HCEC 1CT (cell line): ENCODE measurements around the gene TRPM2.

Experiments
- DNase-seq: peaks from one replicate; pipeline ENCODE4 v3.0.0-alpha.2; 2017

The TRPM2 gene

DNA sequence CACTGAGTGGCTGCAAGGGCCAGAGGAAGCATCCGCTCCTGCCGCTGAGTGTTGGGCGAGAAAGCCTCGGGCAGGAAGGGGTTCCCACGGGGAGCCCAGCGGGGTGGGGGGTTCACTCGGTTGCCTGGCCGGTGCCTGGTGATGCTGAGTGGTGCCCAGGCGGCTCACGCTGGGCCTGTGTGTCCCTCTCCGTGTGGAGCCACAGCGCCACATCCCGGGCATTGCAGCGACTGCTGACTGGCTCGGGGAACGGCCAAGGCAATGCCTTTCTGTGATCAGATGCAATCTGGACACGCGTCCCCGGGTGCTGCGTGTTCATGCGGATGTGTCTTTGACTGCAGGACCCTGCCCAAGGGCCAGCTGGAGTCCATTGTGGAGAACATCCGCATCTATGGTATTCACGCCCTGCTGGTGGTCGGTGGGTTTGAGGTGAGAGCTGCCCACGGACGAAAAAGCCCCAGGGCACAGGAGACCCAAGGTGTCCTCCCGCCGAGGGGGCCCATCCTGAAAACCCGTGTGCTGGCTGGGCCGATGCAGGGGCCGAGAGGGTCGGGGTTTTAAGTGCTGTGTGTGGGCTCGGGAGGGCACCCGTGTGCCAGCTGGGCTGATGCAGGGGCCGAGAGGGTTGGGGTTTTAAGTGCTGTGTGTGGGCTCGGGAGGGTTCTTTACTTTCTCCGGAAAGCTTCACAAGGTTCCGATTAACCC lies 30.6 kb upstream of the TRPM2 start:
- no peak for DNase-seq

GRCh38 chr21:44323591-44323990 lies 29.8 kb upstream of the TRPM2 start:
- DNase-seq, result no peak

- DNase-seq, result no peak
Observed at GRCh38 chr21:44324106-44324853, 29.1 kb upstream of the TRPM2 start.

- DNase-seq, result no peak
Observed at GRCh38 chr21:44324854-44325107, 28.6 kb upstream of the TRPM2 start.

DNA sequence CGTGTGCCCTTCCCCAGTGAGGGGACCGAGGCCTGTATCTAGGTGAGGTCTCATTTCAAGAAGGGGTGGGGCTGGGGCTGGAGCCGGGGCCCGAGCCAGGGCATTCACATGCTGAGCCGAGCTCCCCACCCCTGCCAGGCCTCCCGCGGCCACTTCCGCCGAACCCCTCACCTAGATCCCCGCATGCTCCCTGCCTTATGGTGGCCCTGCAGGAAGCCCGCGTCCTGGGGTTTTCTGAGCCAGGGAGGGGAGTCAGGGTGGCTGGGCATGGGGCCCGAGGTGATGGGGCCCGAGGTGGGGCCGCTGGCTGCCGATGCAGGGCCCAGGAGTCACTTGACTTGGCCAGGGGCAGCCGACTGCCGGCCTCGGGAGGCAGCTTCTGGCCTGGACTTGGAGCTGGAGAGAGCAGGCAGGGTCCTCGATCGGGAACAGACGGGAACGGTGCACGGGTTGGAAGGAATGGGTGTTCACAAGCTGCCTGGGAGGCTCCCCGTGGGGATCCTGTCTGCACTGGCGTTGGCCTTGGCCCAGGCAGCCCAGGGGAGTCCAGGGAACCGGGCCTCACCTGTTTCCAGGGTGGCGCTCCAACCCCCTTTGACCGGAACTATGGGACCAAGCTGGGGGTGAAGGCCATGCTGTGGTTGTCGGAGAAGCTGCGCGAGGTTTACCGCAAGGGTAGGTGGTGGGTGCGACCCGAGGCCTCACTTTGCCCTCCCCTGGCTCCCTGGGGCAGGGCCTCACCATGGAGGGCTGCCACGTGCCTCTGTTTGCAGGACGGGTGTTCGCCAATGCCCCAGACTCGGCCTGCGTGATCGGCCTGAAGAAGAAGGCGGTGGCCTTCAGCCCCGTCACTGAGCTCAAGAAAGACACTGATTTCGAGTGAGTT lies 27.8 kb upstream of the TRPM2 start:
- DNase-seq, result no peak

DNA sequence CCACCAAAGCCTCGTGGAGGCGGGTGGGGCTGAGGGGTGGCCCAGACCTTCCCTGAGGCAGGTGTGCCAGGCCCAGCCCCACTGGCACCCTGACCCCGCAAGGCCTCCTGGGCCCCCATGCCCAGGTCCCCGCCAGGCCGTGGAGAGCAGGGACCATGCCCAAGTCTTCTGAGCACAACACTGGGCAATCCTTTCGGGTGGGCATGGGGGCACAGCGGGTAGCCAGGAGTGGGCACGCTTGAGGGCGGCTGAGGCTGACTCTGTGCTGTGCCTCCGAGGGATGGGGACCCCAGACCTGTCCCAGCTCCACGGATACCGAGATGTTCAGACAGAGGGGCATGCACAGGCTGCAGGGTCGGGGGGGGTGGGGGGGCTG lies 27.2 kb upstream of the TRPM2 start:
- no peak for DNase-seq

- DNase-seq, result no peak
Observed at GRCh38 chr21:44326716-44327602, 26.5 kb upstream of the TRPM2 start.

- DNase-seq, result no peak
Observed at GRCh38 chr21:44327603-44327974, 25.8 kb upstream of the TRPM2 start.

DNA sequence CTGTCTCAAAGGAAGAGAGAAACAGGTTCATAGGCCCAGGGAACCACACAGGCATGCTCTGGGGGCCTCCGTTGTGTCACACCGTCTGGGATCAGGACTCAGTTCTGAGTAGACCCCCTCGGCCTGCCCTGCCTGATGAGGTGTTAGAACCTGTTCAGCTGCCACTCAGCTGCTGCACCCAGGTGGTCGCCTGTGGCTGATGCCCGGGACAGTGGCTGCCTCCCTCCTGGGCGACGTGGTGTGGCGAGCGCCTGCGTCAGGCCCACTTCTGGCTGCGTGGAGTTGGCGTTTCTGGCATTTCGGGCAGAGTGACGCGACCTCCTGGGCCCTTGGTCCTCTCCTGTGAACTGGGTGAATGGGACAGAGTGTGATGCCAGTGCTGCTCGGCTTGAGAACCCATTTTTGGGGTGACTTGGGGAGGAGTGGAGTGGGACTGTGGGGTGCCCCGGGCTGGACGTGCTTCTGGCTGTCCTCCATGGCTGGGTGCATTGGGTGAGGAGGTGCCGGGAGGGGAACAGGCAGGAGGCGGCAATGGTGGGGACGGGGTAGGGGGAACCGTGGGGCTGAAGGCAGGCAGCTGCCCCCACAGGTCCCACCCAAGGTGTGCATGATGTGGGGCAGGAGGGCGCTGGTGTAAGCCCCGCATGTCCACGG lies 25.1 kb upstream of the TRPM2 start:
- no peak for DNase-seq

GRCh38 chr21:44329086-44329889 lies 24.1 kb upstream of the TRPM2 start:
- no peak for DNase-seq

DNA sequence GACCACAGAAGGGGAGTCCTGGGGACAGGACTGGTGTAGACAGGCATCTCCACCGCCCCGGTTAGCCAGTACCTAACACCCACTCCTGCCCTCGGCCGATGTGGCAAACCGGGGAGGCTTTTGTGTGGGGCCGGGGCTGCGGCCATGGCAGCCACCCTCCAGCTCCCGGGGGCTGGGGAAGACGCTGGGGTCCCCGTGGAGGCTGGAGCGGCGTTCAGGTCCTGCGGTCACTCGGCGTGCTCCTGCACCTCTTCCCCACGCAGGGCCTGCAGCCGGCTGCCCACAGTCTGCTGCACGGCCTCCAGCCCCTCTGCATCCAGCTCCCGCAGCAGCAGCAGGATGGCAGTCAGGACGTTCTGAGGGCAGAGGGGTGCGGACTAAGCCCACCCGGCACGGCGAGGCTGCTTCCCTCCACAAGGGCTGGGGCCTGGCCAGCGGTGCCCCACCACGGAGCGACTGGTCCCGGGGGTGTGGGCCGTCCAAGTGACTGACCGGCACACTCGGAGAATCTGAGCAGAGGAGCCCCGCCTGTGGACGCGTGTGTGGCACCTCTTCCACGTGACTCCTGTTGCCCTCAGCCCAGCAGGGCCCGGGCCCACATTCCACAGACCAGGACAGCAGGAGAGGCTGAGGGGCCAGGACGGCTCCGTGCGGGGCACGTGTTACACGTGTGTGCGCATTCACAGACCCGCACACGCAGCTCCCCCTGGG lies 23.3 kb upstream of the TRPM2 start:
- DNase-seq, result no peak

DNA sequence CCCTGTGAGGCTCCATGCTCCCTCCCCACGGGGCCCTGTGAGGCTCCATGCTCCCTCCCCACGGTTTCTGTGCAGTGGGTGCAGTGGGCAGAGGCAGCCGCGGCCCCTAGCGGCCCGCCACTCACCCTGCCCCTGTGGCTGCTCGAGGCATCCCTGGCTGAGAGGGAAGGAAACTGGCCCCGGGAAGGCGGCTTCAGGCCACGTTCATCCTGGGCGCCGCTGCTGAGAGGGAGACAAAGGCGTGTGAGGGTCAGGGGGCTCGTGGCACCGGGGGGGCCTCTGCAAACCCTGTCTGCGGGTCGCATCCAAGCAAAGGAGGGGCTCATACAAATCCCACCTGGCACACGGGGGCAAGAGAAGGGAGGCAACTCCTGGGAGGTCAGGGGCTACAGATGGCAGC lies 22.7 kb upstream of the TRPM2 start:
- DNase-seq, result no peak

GRCh38 chr21:44331209-44331608 lies 22.2 kb upstream of the TRPM2 start:
- no peak for DNase-seq

DNA sequence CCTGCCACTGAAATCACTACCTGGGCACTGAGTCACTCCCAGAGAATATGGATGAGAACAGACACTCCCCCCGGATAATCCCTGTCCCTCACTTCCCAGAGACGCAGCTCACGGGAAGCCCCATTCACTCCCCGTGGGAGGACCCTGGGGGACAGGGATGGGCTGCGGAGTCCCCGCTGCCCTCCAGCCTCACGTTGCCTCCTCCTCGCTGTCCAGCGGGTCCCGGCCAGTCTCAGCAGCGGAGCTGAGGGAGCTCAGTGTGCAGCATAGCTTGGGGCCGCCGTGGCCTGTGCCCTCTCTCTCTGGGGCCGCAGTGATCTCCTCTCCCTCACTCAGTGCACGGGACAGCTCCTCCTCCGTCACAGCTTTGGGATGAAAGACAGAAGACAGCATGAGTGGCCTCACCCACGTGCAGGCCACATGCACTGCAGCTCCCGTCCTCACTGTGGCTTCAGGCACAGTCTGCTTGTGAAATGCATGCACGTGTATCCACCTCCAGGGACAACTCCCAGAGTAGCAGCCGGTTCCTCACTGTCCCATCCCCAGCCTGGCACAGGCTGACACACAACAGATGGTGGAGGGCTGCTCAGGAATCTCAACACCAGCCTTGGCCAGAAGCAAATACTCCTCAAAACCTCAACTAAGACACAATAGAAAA lies 21.6 kb upstream of the TRPM2 start:
- DNase-seq, result no peak

- DNase-seq, result no peak
Observed at GRCh38 chr21:44332383-44332782, 21.0 kb upstream of the TRPM2 start.

DNA sequence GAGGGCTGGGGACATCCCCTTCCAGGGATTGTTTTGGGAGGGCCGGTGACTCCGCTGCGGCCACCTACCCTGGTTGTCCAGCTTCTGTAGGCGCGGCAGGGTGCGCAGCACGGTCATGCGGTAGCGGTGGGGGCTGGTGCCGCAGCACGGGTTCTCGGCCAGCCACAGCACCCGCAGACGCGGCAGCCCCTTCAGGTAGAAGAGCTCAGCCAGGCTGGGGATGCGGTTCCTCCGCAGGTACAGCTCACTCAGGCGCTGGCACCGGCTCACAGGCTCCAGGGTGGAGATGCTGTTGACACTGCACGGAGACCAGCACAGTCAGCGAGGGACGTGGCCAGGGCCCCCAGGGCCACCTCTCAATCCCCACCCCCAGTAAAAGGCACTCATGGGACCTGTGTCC lies 20.5 kb upstream of the TRPM2 start:
- no peak for DNase-seq

DNA sequence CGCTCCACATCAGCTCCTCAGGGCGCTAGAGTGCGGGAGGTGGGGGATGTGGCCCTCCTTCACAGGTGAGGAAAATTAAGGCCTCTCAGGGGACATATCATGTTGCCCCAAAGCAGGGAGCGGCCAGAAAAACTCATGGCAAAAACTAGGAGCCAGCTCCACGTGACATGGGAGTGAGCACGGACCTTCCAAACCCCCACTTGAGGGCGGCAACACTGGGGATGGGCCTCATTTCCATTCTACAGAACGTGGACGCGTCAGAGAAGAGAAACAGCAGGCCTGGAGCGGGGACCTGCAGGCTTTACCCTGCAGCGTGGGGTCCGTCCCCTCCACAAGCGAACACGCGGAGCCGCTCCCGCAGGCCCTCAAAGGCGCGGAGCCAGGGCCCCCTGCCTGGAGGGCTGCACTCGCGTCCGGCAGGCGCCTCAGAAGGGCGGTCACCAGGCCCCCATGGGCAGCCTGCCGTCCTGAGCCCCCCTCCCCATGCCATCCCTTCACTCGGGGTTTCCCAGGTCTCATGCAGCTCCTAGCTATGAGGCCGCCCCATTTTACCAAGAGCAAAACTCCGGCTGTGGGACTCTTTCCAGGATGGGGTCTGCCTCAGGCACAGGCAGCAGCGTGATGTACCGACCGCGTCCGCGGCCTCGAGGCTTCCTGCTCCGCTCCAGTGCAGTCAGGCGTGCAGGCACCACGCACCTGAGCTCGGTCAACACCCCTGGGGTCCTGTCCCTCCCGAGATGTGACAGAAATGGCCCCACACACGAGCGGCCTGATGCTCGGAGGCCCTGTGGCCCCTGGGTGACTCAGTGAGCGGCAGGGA lies 19.7 kb upstream of the TRPM2 start:
- no peak for DNase-seq

- DNase-seq, result no peak
Observed at GRCh38 chr21:44334329-44335030, 18.9 kb upstream of the TRPM2 start.
